H1 (cell line): ENCODE data around the gene CHRDL1. TPM values are rescaled to one million over a fixed set of nuclear protein-coding genes. Genes with fewer than 3 reads are reported as not detected.

Experiments used
- GTF2F1 ChIP-seq: IDR thresholded peaks from 2 replicates; pipeline ENCODE4 v1.6.1; 2012; ENCODE audit warnings: low read depth, low read length, improper control_type of control experiment, borderline replicate concordance
- MAFK ChIP-seq: IDR thresholded peaks from 2 replicates; pipeline ENCODE4 v1.6.1; 2012; ENCODE audit warnings: low read depth, mild to moderate bottlenecking, improper control_type of control experiment, low read length
- RNF2 ChIP-seq: fragments of 200-900, 300-1000 bp; sonication (generic); IDR thresholded peaks from 2 replicates; pipeline ENCODE4 v1.7.1; 2016; ENCODE audit warnings: borderline replicate concordance, low read depth, mild to moderate bottlenecking, antibody characterized with exemption, low read length; ENCODE audit not compliant: poor library complexity, severe bottlenecking; ENCODE audit errors: missing control alignments
- polyA plus RNA-seq, 7 experiments: library from polyadenylated mRNA; depleted of rRNA in 3 of 7; stranded (reverse) in 5 of 7; unstranded in 2 of 7; fragments of >200 nt in 5 of 7; fragments of 200-250 nt in 2 of 7; gene quantifications; 1 replicate in 5 of 7; 2 replicates in 1 of 7; 4 replicates in 1 of 7; pipeline versions ENCODE4 v1.2.1 to v1.2.3, GENCODE V29; 2011 to 2013; ENCODE audit warnings: missing spikeins in 2 of 7, mixed read lengths in 2 of 7
- total RNA-seq: library from RNA; stranded (reverse); fragmentation: NEBNext Ultra II Directional; extraction: Animal tissue kit (Norgen Biotek cat#: 25700); gene quantifications from 2 replicates; pipeline ENCODE4 v1.2.1, GENCODE V29; 2021

Gene CHRDL1
- total and polyA plus RNA-seq, 2 of the 8 experiments (the other 6 are each of a cell fraction or from before 2014, with no cell fraction given): 5.6 to 15.6 TPM

- TF ChIP-seq RNF2: no peak
- no peak for TF ChIP-seq MAFK
- TF ChIP-seq GTF2F1: no peak
These were observed 117.0 kb downstream of the CHRDL1 start (continued) for GRCh38 chrX:110678591-110678990.
